Measurements from ENCODE around the gene MOB2.

Gene MOB2

GRCh38 chr11:1504138-1504537 lies 17.6 kb upstream of the MOB2 start:
- no peak for DNase-seq (ENCODE audit: low read depth)

GRCh38 chr11:1503708-1504104 lies 17.1 kb upstream of the MOB2 start:
- DNase-seq (ENCODE audit: low read depth) = no peak

GRCh38 chr11:1502954-1503707 lies 16.6 kb upstream of the MOB2 start:
- no peak for DNase-seq (ENCODE audit: low read depth)

- DNase-seq (ENCODE audit: low read depth) = no peak
These were observed 15.8 kb upstream of the MOB2 start for GRCh38 chr11:1502168-1502953.

- no peak for DNase-seq (ENCODE audit: low read depth)
These were observed 15.0 kb upstream of the MOB2 start for GRCh38 chr11:1501421-1502167.

- no peak for DNase-seq (ENCODE audit: low read depth)
These were observed 14.2 kb upstream of the MOB2 start for GRCh38 chr11:1500466-1501420.

- DNase-seq (ENCODE audit: low read depth) = no peak
These were observed 13.3 kb upstream of the MOB2 start for GRCh38 chr11:1499899-1500298.

- DNase-seq (ENCODE audit: low read depth) = no peak
These were observed 12.8 kb upstream of the MOB2 start for GRCh38 chr11:1499261-1499890.

GRCh38 chr11:1498262-1498661 lies 11.7 kb upstream of the MOB2 start:
- DNase-seq (ENCODE audit: low read depth) = no peak

- no peak for DNase-seq (ENCODE audit: low read depth)
These were observed 11.0 kb upstream of the MOB2 start for GRCh38 chr11:1497600-1497999.

GRCh38 chr11:1496761-1497095 lies 10.1 kb upstream of the MOB2 start:
- DNase-seq (ENCODE audit: low read depth) = no peak

GRCh38 chr11:1496091-1496760 lies 9.6 kb upstream of the MOB2 start:
- DNase-seq (ENCODE audit: low read depth) = no peak

- DNase-seq (ENCODE audit: low read depth) = no peak
These were observed 8.1 kb upstream of the MOB2 start for GRCh38 chr11:1494650-1495049.

- DNase-seq (ENCODE audit: low read depth) = no peak
These were observed 7.2 kb upstream of the MOB2 start for GRCh38 chr11:1493650-1494244.

- DNase-seq (ENCODE audit: low read depth) = no peak
These were observed 4.8 kb upstream of the MOB2 start for GRCh38 chr11:1491379-1491778.

- DNase-seq (ENCODE audit: low read depth) = no peak
These were observed 4.1 kb upstream of the MOB2 start for GRCh38 chr11:1490651-1491050.

- no peak for DNase-seq (ENCODE audit: low read depth)
These were observed 2.1 kb upstream of the MOB2 start for GRCh38 chr11:1488575-1489180.

GRCh38 chr11:1487851-1488574 lies 1.4 kb upstream of the MOB2 start:
- DNase-seq (ENCODE audit: low read depth) = no peak
